Gastroesophageal sphincter (tissue), 3 donors: ENCODE results near the gene GSPT1.

Source experiments
- EP300 ChIP-seq: sonication (generic); formaldehyde crosslinking; IDR thresholded peaks from one replicate; pipeline ENCODE4 v1.6.1; 2017; ENCODE audit warnings: antibody characterized with exemption, mild to moderate bottlenecking
- POLR2A ChIP-seq, 2 donors: fragments of 450-650 bp; IDR thresholded peaks; one replicate each; pipeline ENCODE4 v1.6.1; 2017; ENCODE audit warnings: antibody characterized with exemption in 2 of 2, mild to moderate bottlenecking in 2 of 2, moderate library complexity in 1 of 2
- POLR2AphosphoS5 ChIP-seq: sonication (generic); formaldehyde crosslinking; IDR thresholded peaks from one replicate; pipeline ENCODE4 v1.6.1; 2017; ENCODE audit warnings: antibody characterized with exemption
- TF ChIP-seq, protein P1 (sequence below), 4 experiments: fragments of 200-600 bp in 2 of 4; fragments of 450-650 bp in 2 of 4; sonication (generic) in 1 of 4; IDR thresholded peaks; one replicate each; pipeline ENCODE4 v1.5.1; 2017 to 2019; ENCODE audit warnings: antibody characterized with exemption in 4 of 4, mild to moderate bottlenecking in 2 of 4, moderate library complexity in 2 of 4

DNA sequence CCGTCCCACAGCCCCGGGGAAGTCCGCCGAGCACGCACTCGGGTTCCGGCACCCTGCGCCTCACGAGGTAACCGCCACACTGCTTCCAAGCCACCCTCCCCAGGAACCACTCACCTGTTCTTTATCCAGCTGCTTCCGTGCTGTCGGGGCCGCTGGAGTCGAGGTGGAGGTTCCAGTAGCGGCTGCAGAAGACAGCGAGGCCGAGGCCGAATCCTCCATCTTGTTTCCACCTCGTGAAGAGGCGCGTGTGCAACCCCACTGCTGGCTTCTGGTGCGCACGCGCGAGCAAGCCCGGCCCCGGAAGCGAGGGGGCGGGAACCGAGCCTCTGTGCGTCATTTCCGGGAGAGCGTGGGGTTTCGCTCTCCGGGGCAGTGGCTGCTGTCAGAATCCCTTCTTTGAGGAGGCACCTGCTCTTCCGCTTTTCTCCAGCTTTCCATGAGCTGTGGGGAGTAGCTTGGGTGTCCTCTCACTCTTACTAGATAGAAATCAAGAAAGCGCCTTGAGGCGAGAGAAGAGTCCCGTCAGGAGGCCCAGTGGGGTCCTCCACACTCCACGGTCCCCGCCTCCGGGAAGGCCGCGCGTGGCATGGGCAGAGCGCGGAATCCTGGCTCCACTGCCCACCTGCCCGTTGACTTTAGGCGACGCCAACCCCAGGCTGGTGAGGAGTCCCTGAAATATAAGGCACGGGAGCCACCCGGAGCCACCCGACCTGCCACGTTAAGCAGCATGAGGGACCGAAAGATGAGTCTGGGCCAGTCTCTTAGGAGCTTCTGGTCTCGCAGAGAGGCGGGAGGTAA, 64.3 kb downstream of the GSPT1 start, which contains the start of gene RSL1D1:
- TF ChIP-seq, protein P1, sequence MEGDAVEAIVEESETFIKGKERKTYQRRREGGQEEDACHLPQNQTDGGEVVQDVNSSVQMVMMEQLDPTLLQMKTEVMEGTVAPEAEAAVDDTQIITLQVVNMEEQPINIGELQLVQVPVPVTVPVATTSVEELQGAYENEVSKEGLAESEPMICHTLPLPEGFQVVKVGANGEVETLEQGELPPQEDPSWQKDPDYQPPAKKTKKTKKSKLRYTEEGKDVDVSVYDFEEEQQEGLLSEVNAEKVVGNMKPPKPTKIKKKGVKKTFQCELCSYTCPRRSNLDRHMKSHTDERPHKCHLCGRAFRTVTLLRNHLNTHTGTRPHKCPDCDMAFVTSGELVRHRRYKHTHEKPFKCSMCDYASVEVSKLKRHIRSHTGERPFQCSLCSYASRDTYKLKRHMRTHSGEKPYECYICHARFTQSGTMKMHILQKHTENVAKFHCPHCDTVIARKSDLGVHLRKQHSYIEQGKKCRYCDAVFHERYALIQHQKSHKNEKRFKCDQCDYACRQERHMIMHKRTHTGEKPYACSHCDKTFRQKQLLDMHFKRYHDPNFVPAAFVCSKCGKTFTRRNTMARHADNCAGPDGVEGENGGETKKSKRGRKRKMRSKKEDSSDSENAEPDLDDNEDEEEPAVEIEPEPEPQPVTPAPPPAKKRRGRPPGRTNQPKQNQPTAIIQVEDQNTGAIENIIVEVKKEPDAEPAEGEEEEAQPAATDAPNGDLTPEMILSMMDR (IDR thresholded peaks at IDR 0.05): no peak
- TF ChIP-seq POLR2A (IDR thresholded peaks at IDR 0.05) (peak; percentile 75 to 83), EP300 (no peak), POLR2AphosphoS5 (peak; percentile 83)
